Peyer's patch (tissue), 4 donors: ENCODE data around the gene FAM200A. TPM values are rescaled to one million over a fixed set of nuclear protein-coding genes. Genes with fewer than 3 reads are reported as not detected.

Experiments used
- DNase-seq, 3 donors: peaks; one replicate each; pipeline ENCODE4 v3.0.0-alpha.2; 2017 to 2019
- H3K27ac ChIP-seq, 4 donors: fragments of 200-600 bp; sonication (generic); one replicate each; pipeline ENCODE4 v1.5.1; 2016 to 2019
- H3K27me3 ChIP-seq, 2 donors: fragments of 200-600 bp; sonication (generic); one replicate each; pipeline ENCODE4 v1.5.1; 2019
- H3K36me3 ChIP-seq, 3 donors: fragments of 200-600 bp; sonication (generic); one replicate each; pipeline ENCODE4 v1.5.1; 2016 to 2019
- H3K4me1 ChIP-seq, 4 donors: fragments of 200-600 bp; sonication (generic); one replicate each; pipeline ENCODE4 v1.5.1; 2016 to 2019
- H3K4me3 ChIP-seq, 4 donors: fragments of 200-600 bp; sonication (generic); 1 replicate in 3 of 4; 2 replicates in 1 of 4; pipeline ENCODE4 v1.5.1; 2016 to 2019; ENCODE audit warnings: mild to moderate bottlenecking in 1 of 4
- H3K9me3 ChIP-seq, 4 donors: fragments of 200-600 bp; sonication (generic); one replicate each; pipeline ENCODE4 v1.5.1; 2016 to 2019; ENCODE audit warnings: mild to moderate bottlenecking in 1 of 4
- CTCF ChIP-seq, 6 experiments: fragments of 450-650 bp in 4 of 6; fragments of 200-600 bp in 2 of 6; sonication (generic) in 1 of 6; IDR thresholded peaks; one replicate each; pipeline ENCODE4 v1.5.1; 2017 to 2019; ENCODE audit warnings: antibody characterized with exemption in 6 of 6, mild to moderate bottlenecking in 3 of 6, moderate library complexity in 1 of 6
- POLR2A ChIP-seq, 2 donors: fragments of 450-650 bp; IDR thresholded peaks; one replicate each; pipeline ENCODE4 v1.5.1; 2017; ENCODE audit warnings: antibody characterized with exemption in 2 of 2, mild to moderate bottlenecking in 2 of 2, moderate library complexity in 2 of 2
- total RNA-seq, 4 donors: library from RNA; depleted of rRNA; stranded (reverse); fragments of >200 nt; gene quantifications; one replicate each; pipeline ENCODE4 v1.1.0, GENCODE V29; 2016

FAM200A gene
- total RNA-seq, 4 donors from 2014 or later: 2.2 to 4.2 (median 2.6) TPM

DNA sequence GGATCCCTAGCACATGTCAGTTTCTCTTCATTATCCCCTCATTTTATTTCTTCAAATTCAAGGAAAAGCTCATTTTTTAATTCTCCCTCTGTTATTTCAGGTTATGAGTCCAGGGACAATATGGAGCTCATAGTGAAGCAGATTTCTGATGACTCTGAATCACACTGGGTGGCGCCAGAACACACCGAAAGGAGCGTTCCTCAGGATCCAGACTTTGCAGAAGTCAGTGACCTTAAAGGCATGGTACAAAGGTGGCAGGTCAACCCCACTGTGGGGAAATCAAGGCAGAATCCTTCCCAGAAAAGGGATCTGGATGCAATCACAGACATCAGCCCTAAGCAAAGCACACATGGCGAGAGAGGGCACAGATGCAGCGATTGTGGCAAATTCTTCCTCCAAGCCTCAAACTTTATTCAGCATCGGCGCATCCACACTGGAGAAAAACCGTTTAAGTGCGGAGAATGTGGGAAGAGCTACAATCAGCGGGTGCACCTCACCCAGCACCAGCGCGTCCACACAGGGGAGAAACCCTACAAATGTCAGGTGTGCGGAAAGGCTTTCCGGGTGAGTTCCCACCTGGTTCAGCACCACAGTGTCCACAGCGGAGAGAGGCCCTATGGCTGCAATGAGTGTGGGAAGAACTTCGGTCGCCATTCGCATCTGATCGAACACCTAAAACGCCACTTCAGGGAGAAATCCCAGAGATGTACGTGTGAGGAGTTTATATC is 26.0 kb downstream of the FAM200A start:
- peak in 1 of 3 donors; percentile 63 for DNase-seq
- TF ChIP-seq POLR2A (IDR thresholded peaks at IDR 0.05): no peak
- TF ChIP-seq CTCF (IDR thresholded peaks at IDR 0.05): peak in 3 of 6 experiments; percentile 35 to 53 (median 44)
- Histone ChIP-seq H3K4me1 (no peaks in the 10 kb centered on the region), H3K27ac (no peak overlapping the region), H3K9me3 (peaks cover 0 to 13% (median 2%) of the 10 kb centered on the region in 4 donors), H3K36me3 (peaks cover 0 to 77% (median 0%) of the 10 kb centered on the region in 3 donors), H3K4me3 (no peak overlapping the region), H3K27me3 (no peaks in the 10 kb centered on the region)

DNA sequence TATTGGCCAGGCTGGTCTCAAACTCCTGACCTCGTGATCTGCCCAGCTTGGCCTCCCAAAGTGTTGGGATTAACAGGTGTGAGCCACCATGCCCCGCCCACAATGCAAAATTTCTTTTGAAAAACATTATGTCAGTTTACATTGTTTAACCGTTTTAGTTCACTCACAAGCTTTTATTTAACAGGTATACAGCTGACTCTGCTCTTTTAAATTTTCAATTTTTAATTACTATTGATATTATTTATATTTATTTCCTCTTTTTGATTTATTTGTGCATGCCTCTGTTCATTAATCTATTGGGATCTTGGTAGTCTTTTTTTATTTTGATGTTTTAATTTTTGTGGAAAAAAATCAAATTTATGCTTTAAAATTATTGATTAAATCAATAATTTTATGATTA is 30.5 kb downstream of the FAM200A start:
- Histone ChIP-seq H3K36me3 (peaks cover 0 to 65% (median 0%) of the 10 kb centered on the region in 3 donors), H3K27me3 (no peaks in the 10 kb centered on the region), H3K27ac (no peak overlapping the region), H3K4me1 (no peaks in the 10 kb centered on the region), H3K9me3 (no peaks in the 10 kb centered on the region), H3K4me3 (no peak overlapping the region)
- no peak for TF ChIP-seq CTCF (IDR thresholded peaks at IDR 0.05)
- TF ChIP-seq POLR2A (IDR thresholded peaks at IDR 0.05): no peak
- DNase-seq: no peak

DNA sequence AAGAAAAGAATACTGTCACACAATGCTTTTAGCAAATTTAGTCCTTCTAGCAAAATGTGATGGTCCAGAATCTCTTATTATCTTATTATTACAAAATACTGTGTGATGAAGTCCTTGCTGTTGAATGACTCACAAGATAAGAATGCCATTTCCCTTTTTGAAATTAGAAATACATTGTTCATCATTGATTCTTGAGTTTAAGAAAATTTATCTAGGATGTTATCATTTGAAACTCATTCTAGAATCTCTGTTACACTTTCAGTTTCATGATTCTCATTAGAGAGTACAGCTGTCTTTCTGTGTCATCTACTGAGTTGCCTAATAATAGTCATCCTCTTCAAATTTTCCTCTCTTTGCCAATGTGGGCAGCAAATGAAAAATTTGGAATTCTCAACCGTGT is 37.9 kb downstream of the FAM200A start:
- Histone ChIP-seq H3K4me3 (no peak overlapping the region), H3K36me3 (peaks cover 0 to 52% (median 0%) of the 10 kb centered on the region in 3 donors), H3K27me3 (no peaks in the 10 kb centered on the region), H3K27ac (no peak overlapping the region), H3K9me3 (no peaks in the 10 kb centered on the region), H3K4me1 (no peaks in the 10 kb centered on the region)
- TF ChIP-seq POLR2A (IDR thresholded peaks at IDR 0.05): no peak
- TF ChIP-seq CTCF (IDR thresholded peaks at IDR 0.05): no peak
- no peak for DNase-seq

- Histone ChIP-seq H3K4me1 (peaks cover 0 to 33% (median 8%) of the 10 kb centered on the region in 4 donors), H3K36me3 (no peaks in the 10 kb centered on the region), H3K27me3 (no peaks in the 10 kb centered on the region), H3K27ac (peak overlapping the region; percentile 86 to 94 (median 90)), H3K9me3 (no peaks in the 10 kb centered on the region), H3K4me3 (peak overlapping the region; percentile 62 to 81 (median 78))
- DNase-seq: no peak
- TF ChIP-seq CTCF (IDR thresholded peaks at IDR 0.05) (no peak), POLR2A (IDR thresholded peaks at IDR 0.05) (peak in 1 of 2 donors; percentile 66)
These were observed 46.6 kb downstream of the FAM200A start for GRCh38 chr7:99505324-99505662.

- Histone ChIP-seq H3K27ac (peak within 1 kb of the TSS; percentile 86 to 94 (median 90)), H3K4me1 (peaks cover 0 to 33% (median 8%) of the 10 kb centered on the region in 4 donors), H3K36me3 (no peaks in the 10 kb centered on the region), H3K27me3 (no peaks in the 10 kb centered on the region), H3K4me3 (peak within 1 kb of the TSS; percentile 62 to 81 (median 78)), H3K9me3 (no peaks in the 10 kb centered on the region)
- DNase-seq: peak; percentile 99
- TF ChIP-seq POLR2A (IDR thresholded peaks at IDR 0.05) (peak in 1 of 2 donors; percentile 63), CTCF (IDR thresholded peaks at IDR 0.05) (peak in 1 of 6 experiments; percentile 2)
These were observed 47.2 kb downstream of the FAM200A start, which contains the start of gene ZKSCAN5 for GRCh38 chr7:99504603-99505323. TSS of gene ZKSCAN5 (plus strand) at chr7:99504662. CDS start at chr7:99506045, 1,383 bp downstream.
